Sigmoid colon (tissue), 7 donors: ENCODE data around the gene PRELID3B. TPM values are rescaled to one million over a fixed set of nuclear protein-coding genes. Genes with fewer than 3 reads are reported as not detected.

ENCODE experiments used
- DNase-seq: peaks from one replicate; pipeline ENCODE4 v3.0.0-alpha.2; 2019
- H3K27ac ChIP-seq, 4 donors: fragments of 200-600 bp; sonication (generic); one replicate each; pipeline ENCODE4 v1.5.1; 2016 to 2019; ENCODE audit warnings: mild to moderate bottlenecking in 1 of 4
- H3K27me3 ChIP-seq, 3 donors: fragments of 200-600 bp; sonication (generic); one replicate each; pipeline ENCODE4 v1.5.1; 2019; ENCODE audit warnings: mild to moderate bottlenecking in 1 of 3
- H3K36me3 ChIP-seq, 4 donors: fragments of 200-600 bp; sonication (generic); one replicate each; pipeline ENCODE4 v1.5.1; 2016 to 2019
- H3K4me1 ChIP-seq, 4 donors: fragments of 200-600 bp; sonication (generic); one replicate each; pipeline ENCODE4 v1.5.1; 2017 to 2019
- H3K4me3 ChIP-seq, 4 donors: fragments of 200-600 bp; sonication (generic); one replicate each; pipeline ENCODE4 v1.5.1; 2017 to 2019; ENCODE audit warnings: mild to moderate bottlenecking in 2 of 4, moderate library complexity in 1 of 4
- H3K9me3 ChIP-seq, 4 donors: fragments of 200-600 bp in 3 of 4; sonication (generic) in 3 of 4; one replicate each; pipeline versions ENCODE4 v1.5.1 to v1.6.1; 2013 to 2019
- EP300 ChIP-seq, 4 donors: sonication (generic); formaldehyde crosslinking; IDR thresholded peaks; one replicate each; pipeline ENCODE4 v1.6.1; 2017; ENCODE audit warnings: antibody characterized with exemption in 4 of 4
- POLR2A ChIP-seq, 2 donors: fragments of 450-650 bp; IDR thresholded peaks; one replicate each; pipeline ENCODE4 v1.6.1; 2016; ENCODE audit warnings: antibody characterized with exemption in 2 of 2, mild to moderate bottlenecking in 2 of 2, moderate library complexity in 2 of 2
- POLR2AphosphoS5 ChIP-seq, 4 donors: sonication (generic); formaldehyde crosslinking; IDR thresholded peaks; one replicate each; pipeline ENCODE4 v1.6.1; 2017; ENCODE audit warnings: antibody characterized with exemption in 4 of 4
- WGBS, 2 donors: extraction: QIAGEN DNeasy Blood & Tissue Kit; methylation state at CpG; one replicate each; pipeline ENCODE4 v1.1.7; 2013; 5-methylcytosine and 5-hydroxymethylcytosine counted together
- intact Hi-C: fragments of 100-400 bp; cut with DNase I; formaldehyde crosslinking; loops from one replicate; pipeline ENCODE4 v1.15.1; 2023
- polyA plus RNA-seq, 3 donors: library from polyadenylated mRNA; stranded (reverse); fragments of 200-250 nt; gene quantifications; one replicate each; pipeline ENCODE4 v1.2.3, GENCODE V29; 2013
- total RNA-seq, 4 donors: library from RNA; depleted of rRNA; stranded (reverse); fragments of >200 nt; gene quantifications; one replicate each; pipeline ENCODE4 v1.1.0, GENCODE V29; 2016
- TF ChIP-seq, protein P1 (sequence below), 4 experiments: fragments of 450-650 bp in 3 of 4; fragments of 200-600 bp in 1 of 4; IDR thresholded peaks; one replicate each; pipeline ENCODE4 v1.5.1; 2016 to 2019; ENCODE audit warnings: antibody characterized with exemption in 4 of 4, mild to moderate bottlenecking in 3 of 4, moderate library complexity in 2 of 4
- donor health status: healthy with polysubstance abuse.
- donor health status: Bipolar disorder and iron deficiency.
- donor health status: healthy.

PRELID3B gene
- total and polyA plus RNA-seq, 7 donors, result 27.4 to 189 (median 43.9) TPM

DNA sequence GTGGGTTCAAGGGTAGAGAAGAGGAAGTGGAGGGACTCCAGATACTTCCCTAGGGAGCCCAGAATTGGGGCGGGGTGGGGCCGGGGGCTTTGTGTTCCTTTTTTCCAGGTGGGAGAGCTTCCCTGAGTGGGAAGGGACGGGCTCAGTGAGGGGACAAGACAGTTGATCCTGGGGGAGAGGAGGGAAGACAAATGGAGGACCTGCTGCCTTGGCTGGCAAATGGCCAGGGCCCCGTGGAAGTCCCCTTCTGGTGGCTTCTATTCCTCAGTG, 38.2 kb downstream of the PRELID3B start:
- H3K4me3 ChIP-seq, result peak overlapping the region in 1 of 4 donors; percentile 81
- TF ChIP-seq POLR2A (IDR thresholded peaks at IDR 0.05) (no peak), POLR2AphosphoS5 (IDR thresholded peaks at IDR 0.05) (no peak), EP300 (IDR thresholded peaks at IDR 0.05) (no peak)
- TF ChIP-seq, protein P1, sequence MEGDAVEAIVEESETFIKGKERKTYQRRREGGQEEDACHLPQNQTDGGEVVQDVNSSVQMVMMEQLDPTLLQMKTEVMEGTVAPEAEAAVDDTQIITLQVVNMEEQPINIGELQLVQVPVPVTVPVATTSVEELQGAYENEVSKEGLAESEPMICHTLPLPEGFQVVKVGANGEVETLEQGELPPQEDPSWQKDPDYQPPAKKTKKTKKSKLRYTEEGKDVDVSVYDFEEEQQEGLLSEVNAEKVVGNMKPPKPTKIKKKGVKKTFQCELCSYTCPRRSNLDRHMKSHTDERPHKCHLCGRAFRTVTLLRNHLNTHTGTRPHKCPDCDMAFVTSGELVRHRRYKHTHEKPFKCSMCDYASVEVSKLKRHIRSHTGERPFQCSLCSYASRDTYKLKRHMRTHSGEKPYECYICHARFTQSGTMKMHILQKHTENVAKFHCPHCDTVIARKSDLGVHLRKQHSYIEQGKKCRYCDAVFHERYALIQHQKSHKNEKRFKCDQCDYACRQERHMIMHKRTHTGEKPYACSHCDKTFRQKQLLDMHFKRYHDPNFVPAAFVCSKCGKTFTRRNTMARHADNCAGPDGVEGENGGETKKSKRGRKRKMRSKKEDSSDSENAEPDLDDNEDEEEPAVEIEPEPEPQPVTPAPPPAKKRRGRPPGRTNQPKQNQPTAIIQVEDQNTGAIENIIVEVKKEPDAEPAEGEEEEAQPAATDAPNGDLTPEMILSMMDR (IDR thresholded peaks at IDR 0.05), result no peak
- peak; percentile 80 for DNase-seq
- H3K27me3 ChIP-seq, result no peaks in the 10 kb centered on the region
- WGBS, 2 donors, result 39 to 56% methylated on average over 4 of the region's 4 CpGs
- H3K27ac ChIP-seq, result peak overlapping the region; percentile 32 to 89 (median 84)
- H3K9me3 ChIP-seq, result no peaks in the 10 kb centered on the region
- intact Hi-C loops, result no loop called here
- peaks cover 0 to 30% (median 14%) of the 10 kb centered on the region in 4 donors for H3K36me3 ChIP-seq
- H3K4me1 ChIP-seq, result peaks cover 0 to 50% (median 39%) of the 10 kb centered on the region in 4 donors

DNA sequence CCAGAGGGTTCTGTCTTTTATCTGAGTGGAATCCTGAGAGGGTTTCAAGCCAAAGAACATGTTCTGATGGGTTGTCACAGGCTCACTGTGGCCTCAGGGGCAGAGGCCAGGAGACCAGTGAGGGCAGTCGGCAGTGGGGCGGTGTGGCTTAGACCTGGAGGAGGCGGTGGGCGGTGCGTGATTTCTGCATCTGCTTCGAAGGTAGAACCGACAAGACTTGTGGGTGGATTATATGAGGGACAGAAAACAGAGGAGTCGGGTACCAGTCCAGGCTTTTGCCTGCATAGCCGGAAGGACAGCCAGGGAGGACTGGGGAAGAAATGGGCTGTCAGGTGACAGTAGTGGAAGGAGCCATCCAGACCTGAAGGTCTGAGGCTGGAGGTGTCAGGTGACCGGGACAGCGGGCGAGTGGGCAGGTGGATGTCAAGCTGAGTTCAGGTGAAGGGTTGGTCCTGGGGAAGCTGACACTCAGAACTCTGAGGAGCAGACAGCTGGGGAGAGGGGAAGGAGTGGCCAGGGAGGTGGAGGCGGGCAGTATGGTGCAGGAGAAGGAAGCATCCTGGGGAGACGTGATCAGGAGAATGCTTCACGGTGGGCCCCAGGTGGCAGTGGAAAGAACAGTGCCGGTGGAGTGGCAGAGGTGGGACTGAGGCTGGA, 38.6 kb downstream of the PRELID3B start:
- WGBS, 2 donors, result 83 to 88% methylated on average over 16 of the region's 16 CpGs
- peaks cover 0 to 35% (median 17%) of the 10 kb centered on the region in 4 donors for H3K36me3 ChIP-seq
- H3K27ac ChIP-seq, result peak overlapping the region; percentile 32 to 89 (median 84)
- DNase-seq, result peak; percentile 40
- intact Hi-C loops, result no loop called here
- H3K4me3 ChIP-seq, result peak overlapping the region in 1 of 4 donors; percentile 81
- peaks cover 0 to 50% (median 39%) of the 10 kb centered on the region in 4 donors for H3K4me1 ChIP-seq
- H3K27me3 ChIP-seq, result no peaks in the 10 kb centered on the region
- H3K9me3 ChIP-seq, result no peaks in the 10 kb centered on the region
- TF ChIP-seq POLR2A (IDR thresholded peaks at IDR 0.05), result no peak
- TF ChIP-seq POLR2AphosphoS5 (IDR thresholded peaks at IDR 0.05), result no peak
- TF ChIP-seq, protein P1 (IDR thresholded peaks at IDR 0.05), result no peak
- no peak for TF ChIP-seq EP300 (IDR thresholded peaks at IDR 0.05)

DNA sequence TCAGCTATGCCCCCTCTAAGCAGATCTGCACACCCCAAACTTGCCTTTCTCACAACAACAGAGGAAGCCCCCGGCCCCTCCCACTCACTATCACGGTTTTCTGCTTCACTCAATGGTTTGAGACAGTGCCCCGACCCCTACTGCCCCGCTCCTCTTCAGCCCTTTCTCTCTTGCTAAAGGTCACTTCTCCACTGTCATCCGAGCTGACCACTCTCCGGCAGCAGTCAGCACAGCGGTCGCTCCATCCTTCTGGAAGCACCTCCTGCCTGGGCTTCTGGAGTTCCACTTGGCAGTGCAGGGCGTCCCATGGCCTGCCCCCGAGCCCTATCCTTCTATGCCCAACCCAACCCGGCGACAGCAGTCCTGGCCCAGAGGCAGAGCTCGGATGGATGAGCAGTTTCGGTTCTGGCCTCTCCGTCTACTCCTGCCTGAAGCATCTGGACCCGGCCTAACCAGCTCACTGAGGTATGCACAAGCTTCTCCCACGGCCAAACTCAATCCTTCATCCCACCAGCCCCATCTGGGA, 39.6 kb downstream of the PRELID3B start:
- intact Hi-C loops, result no loop called here
- Histone ChIP-seq H3K27me3 (no peaks in the 10 kb centered on the region), H3K4me3 (no peak overlapping the region), H3K27ac (no peak overlapping the region), H3K36me3 (peaks cover 10 to 45% (median 22%) of the 10 kb centered on the region in 4 donors), H3K9me3 (no peaks in the 10 kb centered on the region), H3K4me1 (peaks cover 0 to 47% (median 39%) of the 10 kb centered on the region in 4 donors)
- TF ChIP-seq, protein P1 (IDR thresholded peaks at IDR 0.05), result no peak
- no peak for TF ChIP-seq EP300 (IDR thresholded peaks at IDR 0.05)
- TF ChIP-seq POLR2AphosphoS5 (IDR thresholded peaks at IDR 0.05), result no peak
- TF ChIP-seq POLR2A (IDR thresholded peaks at IDR 0.05), result no peak
- 91% methylated on average over 17 of the region's 17 CpGs for whole genome bisulfite sequencing, 2 donors
- no peak for DNase-seq

DNA sequence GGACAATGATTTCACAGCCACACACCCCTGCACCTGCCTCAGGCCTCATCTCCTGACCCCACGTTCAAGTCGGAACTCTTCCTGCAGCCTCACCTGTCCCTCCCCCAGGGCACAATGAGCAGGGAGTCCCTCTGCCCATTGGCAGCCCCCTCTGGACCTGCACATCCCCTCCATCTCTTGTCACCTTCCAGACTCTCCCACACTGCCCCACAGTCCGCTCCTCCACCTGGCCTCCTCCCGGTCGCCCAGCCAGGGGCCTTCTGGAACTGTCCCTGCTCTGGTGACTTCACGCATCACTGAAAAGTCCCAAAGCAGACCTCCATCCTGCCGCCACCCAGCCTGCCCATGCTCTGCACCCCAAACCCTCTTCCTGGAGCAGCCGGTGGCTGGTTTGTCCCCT, 40.2 kb downstream of the PRELID3B start:
- WGBS, 2 donors, result 80 to 88% methylated on average over 8 of the region's 8 CpGs
- no peak overlapping the region for H3K4me3 ChIP-seq
- no peak overlapping the region for H3K27ac ChIP-seq
- intact Hi-C loops, result no loop called here
- H3K36me3 ChIP-seq, result peaks cover 16 to 51% (median 27%) of the 10 kb centered on the region in 4 donors
- H3K4me1 ChIP-seq, result peaks cover 0 to 43% (median 35%) of the 10 kb centered on the region in 4 donors
- H3K27me3 ChIP-seq, result no peaks in the 10 kb centered on the region
- DNase-seq, result no peak
- TF ChIP-seq POLR2A (IDR thresholded peaks at IDR 0.05) (no peak), EP300 (IDR thresholded peaks at IDR 0.05) (no peak), POLR2AphosphoS5 (IDR thresholded peaks at IDR 0.05) (no peak)
- TF ChIP-seq, protein P1 (IDR thresholded peaks at IDR 0.05), result no peak
- H3K9me3 ChIP-seq, result no peaks in the 10 kb centered on the region
